ENCODE measurements around the gene ERG.

GRCh38 chr21:38342739-38343138 lies 155.5 kb downstream of the ERG start:
- no peak for TF ChIP-seq CTCF (IDR thresholded peaks at IDR 0.05)
- TF ChIP-seq EP300 (IDR thresholded peaks at IDR 0.05; ENCODE audit: borderline replicate concordance in 1 of 2, low read depth in 1 of 2, low read length in 1 of 2), result no peak
- no peak for TF ChIP-seq RFX5 (IDR thresholded peaks at IDR 0.05; ENCODE audit: low read length)
- no peak for TF ChIP-seq USF2 (IDR thresholded peaks at IDR 0.05; ENCODE audit: borderline replicate concordance, low read depth, low read length)
- no peak for TF ChIP-seq IRF3 (IDR thresholded peaks at IDR 0.05; ENCODE audit: low read depth, low read length)
- no peak for TF ChIP-seq RAD21 (IDR thresholded peaks at IDR 0.05; ENCODE audit: low read length)
- TF ChIP-seq SIN3A (IDR thresholded peaks at IDR 0.05; ENCODE audit: borderline replicate concordance, low read depth, low read length), result no peak
- TF ChIP-seq MAX (IDR thresholded peaks at IDR 0.05; ENCODE audit: low read depth), result no peak
- no peak for TF ChIP-seq TAF1 (IDR thresholded peaks at IDR 0.05; ENCODE audit: borderline replicate concordance, low read depth, low read length)
- TF ChIP-seq POLR2AphosphoS5 (IDR thresholded peaks at IDR 0.05; ENCODE audit: low read depth, low read length), result no peak
- TF ChIP-seq REST (IDR thresholded peaks at IDR 0.05; ENCODE audit: low read depth, low read length), result no peak
